Nephron progenitor cell (in vitro differentiated cells): ENCODE data around the gene SLC33A1.

Source experiments
- DNase-seq: peaks from one replicate; pipeline ENCODE4 v3.0.0; 2021
- H3K27ac Mint-ChIP-seq: 2 replicates; pipeline ENCODE4 v1.8.0; 2021; ENCODE audit warnings: mild to moderate bottlenecking, moderate library complexity, mixed read lengths
- H3K27me3 Mint-ChIP-seq: 2 replicates; pipeline ENCODE4 v1.8.0; 2021; ENCODE audit warnings: mild to moderate bottlenecking, low read depth, mixed read lengths; ENCODE audit not compliant: poor library complexity
- H3K36me3 Mint-ChIP-seq: 2 replicates; pipeline ENCODE4 v1.8.0; 2021; ENCODE audit warnings: low read depth, mixed read lengths
- H3K4me1 Mint-ChIP-seq: 2 replicates; pipeline ENCODE4 v1.8.0; 2021; ENCODE audit warnings: mixed read lengths
- H3K4me3 Mint-ChIP-seq: 2 replicates; pipeline ENCODE4 v1.8.0; 2021; ENCODE audit warnings: mild to moderate bottlenecking, moderate library complexity, mixed read lengths
- H3K9me3 Mint-ChIP-seq: 2 replicates; pipeline ENCODE4 v1.8.0; 2021; ENCODE audit warnings: mild to moderate bottlenecking, moderate library complexity, mixed read lengths
- CTCF ChIP-seq: fragments of 200-600 bp; sonication (generic); IDR thresholded peaks from 2 replicates; pipeline ENCODE4 v1.5.0; 2021; ENCODE audit warnings: antibody characterized with exemption

SLC33A1 gene

GRCh38 chr3:155790272-155790925, 63.8 kb downstream of the SLC33A1 start:
- Mint-ChIP-seq H3K27ac (no peak overlapping the region), H3K4me3 (no peak overlapping the region), H3K27me3 (peaks cover 6% of the 10 kb centered on the region), H3K9me3 (peaks cover 33% of the 10 kb centered on the region), H3K4me1 (peaks cover 4% of the 10 kb centered on the region), H3K36me3 (peaks cover 62% of the 10 kb centered on the region)
- no peak for TF ChIP-seq CTCF
- no peak for DNase-seq

GRCh38 chr3:155785662-155786295, 68.4 kb downstream of the SLC33A1 start:
- peaks cover 4% of the 10 kb centered on the region for H3K4me1 Mint-ChIP-seq
- H3K27me3 Mint-ChIP-seq = no peaks in the 10 kb centered on the region
- peaks cover 44% of the 10 kb centered on the region for H3K36me3 Mint-ChIP-seq
- H3K4me3 Mint-ChIP-seq = no peak overlapping the region
- DNase-seq = no peak
- no peak for TF ChIP-seq CTCF
- H3K9me3 Mint-ChIP-seq = peaks cover 23% of the 10 kb centered on the region
- H3K27ac Mint-ChIP-seq = peak overlapping the region; percentile 14

GRCh38 chr3:155782390-155782953, 71.8 kb downstream of the SLC33A1 start:
- no peak for DNase-seq
- Mint-ChIP-seq H3K4me1 (no peaks in the 10 kb centered on the region), H3K27me3 (no peaks in the 10 kb centered on the region), H3K36me3 (peaks cover 44% of the 10 kb centered on the region), H3K27ac (no peak overlapping the region), H3K9me3 (peaks cover 23% of the 10 kb centered on the region), H3K4me3 (no peak overlapping the region)
- TF ChIP-seq CTCF = no peak

- Mint-ChIP-seq H3K9me3 (peaks cover 23% of the 10 kb centered on the region), H3K4me3 (no peak overlapping the region), H3K4me1 (no peaks in the 10 kb centered on the region), H3K27ac (peak overlapping the region; percentile 10), H3K36me3 (peaks cover 51% of the 10 kb centered on the region), H3K27me3 (no peaks in the 10 kb centered on the region)
- no peak for DNase-seq
- no peak for TF ChIP-seq CTCF
Measured at GRCh38 chr3:155780291-155780690, 73.9 kb downstream of the SLC33A1 start.

- Mint-ChIP-seq H3K27ac (peak overlapping the region; percentile 1), H3K36me3 (peaks cover 55% of the 10 kb centered on the region), H3K4me3 (no peak overlapping the region), H3K4me1 (no peaks in the 10 kb centered on the region), H3K9me3 (peaks cover 22% of the 10 kb centered on the region), H3K27me3 (no peaks in the 10 kb centered on the region)
- DNase-seq = no peak
- TF ChIP-seq CTCF = no peak
Measured at GRCh38 chr3:155778462-155778861, 75.8 kb downstream of the SLC33A1 start.
